CD14-positive monocyte (primary cell): ENCODE data around the gene IMPACT. TPM values are rescaled to one million over a fixed set of nuclear protein-coding genes. Genes with fewer than 3 reads are reported as not detected.

Experiments
- DNase-seq, 3 donors: peaks; one replicate each; pipeline ENCODE4 v3.0.0-alpha.2; 2011 to 2022
- H2AFZ ChIP-seq: 2 replicates; pipeline ENCODE4 v1.6.0; 2012; ENCODE audit warnings: mild to moderate bottlenecking, low read depth, low read length, inconsistent platforms; ENCODE audit not compliant: insufficient read depth, poor library complexity, severe bottlenecking
- H3K27ac ChIP-seq, 2 donors: 1 replicate in 1 of 2; 2 replicates in 1 of 2; pipeline ENCODE4 v1.5.1; 2012 to 2013; ENCODE audit warnings: low read length in 2 of 2, control low read depth in 1 of 2, inconsistent platforms in 1 of 2, low read depth in 1 of 2, mild to moderate bottlenecking in 1 of 2
- H3K27me3 ChIP-seq, 2 donors: one replicate each; pipeline versions ENCODE4 v1.6.0 to v1.6.1; 2011 to 2013; ENCODE audit warnings: low read length in 2 of 2; ENCODE audit not compliant: control insufficient read depth in 2 of 2, insufficient read depth in 2 of 2
- H3K36me3 ChIP-seq, 2 donors: replicated peaks in 1 of 2; 1 replicate in 1 of 2; 2 replicates in 1 of 2; pipeline versions ENCODE4 v1.5.1 to v1.6.1; 2012 to 2013; ENCODE audit warnings: low read length in 2 of 2, control low read depth in 1 of 2, inconsistent platforms in 1 of 2, mild to moderate bottlenecking in 1 of 2; ENCODE audit not compliant: insufficient read depth in 2 of 2, control insufficient read depth in 1 of 2
- H3K4me1 ChIP-seq, 2 donors: 1 replicate in 1 of 2; 2 replicates in 1 of 2; pipeline versions ENCODE4 v1.5.1 to v1.6.1; 2012 to 2013; ENCODE audit warnings: low read length in 2 of 2, control low read depth in 1 of 2, inconsistent platforms in 1 of 2, mild to moderate bottlenecking in 1 of 2, moderate library complexity in 1 of 2; ENCODE audit not compliant: insufficient read depth in 2 of 2, control insufficient read depth in 1 of 2
- H3K4me2 ChIP-seq: replicated peaks from 2 replicates; pipeline ENCODE3; 2012; ENCODE audit warnings: low read length, moderate library complexity, mild to moderate bottlenecking; ENCODE audit not compliant: poor library complexity, severe bottlenecking; ENCODE audit errors: extremely low read depth
- H3K4me3 ChIP-seq, 3 experiments: fragments of 200-600 bp in 1 of 3; sonication (generic) in 1 of 3; replicated peaks in 1 of 3; 1 replicate in 2 of 3; 2 replicates in 1 of 3; pipeline ENCODE4 v1.5.1; 2011 to 2013; ENCODE audit warnings: low read length in 3 of 3, mild to moderate bottlenecking in 3 of 3, control low read depth in 2 of 3, low read depth in 2 of 3, inconsistent platforms in 1 of 3, moderate library complexity in 1 of 3
- H3K79me2 ChIP-seq: 2 replicates; pipeline ENCODE4 v1.6.0; 2012; ENCODE audit warnings: mild to moderate bottlenecking, control low read depth, inconsistent platforms, low read length, moderate library complexity; ENCODE audit not compliant: insufficient read depth
- H3K9ac ChIP-seq: 2 replicates; pipeline ENCODE4 v1.6.0; 2017; ENCODE audit warnings: low read length, mild to moderate bottlenecking; ENCODE audit not compliant: insufficient read depth, poor library complexity, severe bottlenecking
- H3K9me3 ChIP-seq, 2 donors: replicated peaks in 1 of 2; 1 replicate in 1 of 2; 2 replicates in 1 of 2; pipeline versions ENCODE4 v1.5.1 to v1.6.1; 2012 to 2013; ENCODE audit warnings: low read length in 2 of 2, control low read depth in 1 of 2; ENCODE audit not compliant: control insufficient read depth in 1 of 2, insufficient read depth in 1 of 2
- H4K20me1 ChIP-seq: 2 replicates; pipeline ENCODE4 v1.6.0; 2012; ENCODE audit warnings: mild to moderate bottlenecking, low read length, control low read depth, moderate library complexity; ENCODE audit not compliant: insufficient read depth
- H3K27ac Mint-ChIP-seq, 7 donors: one replicate each; pipeline ENCODE4 v1.8.0; 2020; ENCODE audit warnings: mild to moderate bottlenecking in 7 of 7, mixed read lengths in 7 of 7, moderate library complexity in 6 of 7, inconsistent platforms in 2 of 7
- H3K27me3 Mint-ChIP-seq, 3 donors: one replicate each; pipeline ENCODE4 v1.8.0; 2021 to 2022; ENCODE audit warnings: low read depth in 3 of 3, mild to moderate bottlenecking in 3 of 3, mixed read lengths in 3 of 3, moderate library complexity in 3 of 3, inconsistent platforms in 1 of 3
- H3K36me3 Mint-ChIP-seq, 2 donors: one replicate each; pipeline ENCODE4 v1.8.0; 2020; ENCODE audit warnings: mixed read lengths in 2 of 2, inconsistent platforms in 1 of 2, mild to moderate bottlenecking in 1 of 2
- H3K4me1 Mint-ChIP-seq: one replicate; pipeline ENCODE4 v1.8.0; 2020; ENCODE audit warnings: mild to moderate bottlenecking, mixed read lengths
- H3K4me3 Mint-ChIP-seq, 2 donors: one replicate each; pipeline ENCODE4 v1.8.0; 2020; ENCODE audit warnings: mild to moderate bottlenecking in 2 of 2, mixed read lengths in 2 of 2, moderate library complexity in 1 of 2
- H3K9me3 Mint-ChIP-seq, 7 donors: one replicate each; pipeline ENCODE4 v1.8.0; 2020 to 2022; ENCODE audit warnings: mixed read lengths in 7 of 7, mild to moderate bottlenecking in 6 of 7, moderate library complexity in 6 of 7, inconsistent platforms in 2 of 7
- WGBS: methylation state at CpG from one replicate; pipeline ENCODE4 v1.1.5; 2013; ENCODE audit warnings: missing lambda C conversion rate; ENCODE audit not compliant: insufficient coverage; 5-methylcytosine and 5-hydroxymethylcytosine counted together
- intact Hi-C, 2 donors: fragments of 100-400 bp; cut with micrococcal nuclease; formaldehyde crosslinking; loops; one replicate each; pipeline versions ENCODE4 v1.15.0 to v1.15.1; 2023
- polyA plus RNA-seq, 3 donors: library from polyadenylated mRNA; depleted of rRNA in 1 of 3; unstranded in 2 of 3; stranded (reverse) in 1 of 3; fragments of 300-500 nt in 2 of 3; fragments of >200 nt in 1 of 3; fragmentation: Illumina TruSeq in 2 of 3; gene quantifications; 1 replicate in 2 of 3; 2 replicates in 1 of 3; pipeline ENCODE4 v1.2.3, GENCODE V29; 2012 to 2021
- TF ChIP-seq, protein P1 (sequence below): fragments of 200-600 bp; IDR thresholded peaks from one replicate; pipeline ENCODE4 v1.8.0; 2022; ENCODE audit warnings: antibody characterized with exemption, mild to moderate bottlenecking

Gene IMPACT
- polyA plus RNA-seq, 3 donors, result 8.9 to 19.7 (median 15.8) TPM

DNA sequence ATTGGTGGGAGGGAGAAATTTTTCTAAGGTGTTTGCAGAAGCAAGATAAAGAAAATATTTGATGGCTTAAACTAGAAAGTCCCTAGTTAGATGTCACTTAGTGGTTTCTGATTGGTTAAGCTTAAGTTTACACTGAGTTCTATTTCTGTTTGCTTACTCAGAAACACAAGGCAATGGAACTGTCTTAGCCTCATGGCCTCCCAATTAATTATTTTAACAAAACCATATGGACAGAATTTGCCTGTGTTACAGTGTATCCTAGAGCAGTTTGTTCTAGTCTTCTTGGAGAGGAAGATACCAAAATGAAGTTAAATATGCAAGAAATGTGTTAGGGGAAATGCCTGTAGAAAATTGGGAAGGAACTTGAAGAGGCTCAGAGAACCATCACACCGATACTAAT is 4.6 kb upstream of the IMPACT start:
- H3K4me1 ChIP-seq, result peaks cover 3 to 10% of the 10 kb centered on the region in 2 donors
- Mint-ChIP-seq H3K27ac (no peak overlapping the region), H3K27me3 (peaks cover 11 to 14% (median 12%) of the 10 kb centered on the region in 3 donors), H3K9me3 (peaks cover 0 to 11% (median 5%) of the 10 kb centered on the region in 7 donors), H3K4me1 (peaks cover 3% of the 10 kb centered on the region), H3K4me3 (no peak overlapping the region), H3K36me3 (peaks cover 0 to 8% of the 10 kb centered on the region in 2 donors)
- H2AFZ ChIP-seq, result no peak overlapping the region
- no peak overlapping the region for H3K27ac ChIP-seq
- intact Hi-C loops, result no loop called here
- H3K4me2 ChIP-seq, result no peak overlapping the region
- peaks cover 3% of the 10 kb centered on the region for H3K79me2 ChIP-seq
- no peaks in the 10 kb centered on the region for H4K20me1 ChIP-seq
- WGBS, result 0% methylated on average over 1 of the region's 1 CpG
- no peaks in the 10 kb centered on the region for H3K9me3 ChIP-seq
- no peak overlapping the region for H3K9ac ChIP-seq
- TF ChIP-seq, protein P1, sequence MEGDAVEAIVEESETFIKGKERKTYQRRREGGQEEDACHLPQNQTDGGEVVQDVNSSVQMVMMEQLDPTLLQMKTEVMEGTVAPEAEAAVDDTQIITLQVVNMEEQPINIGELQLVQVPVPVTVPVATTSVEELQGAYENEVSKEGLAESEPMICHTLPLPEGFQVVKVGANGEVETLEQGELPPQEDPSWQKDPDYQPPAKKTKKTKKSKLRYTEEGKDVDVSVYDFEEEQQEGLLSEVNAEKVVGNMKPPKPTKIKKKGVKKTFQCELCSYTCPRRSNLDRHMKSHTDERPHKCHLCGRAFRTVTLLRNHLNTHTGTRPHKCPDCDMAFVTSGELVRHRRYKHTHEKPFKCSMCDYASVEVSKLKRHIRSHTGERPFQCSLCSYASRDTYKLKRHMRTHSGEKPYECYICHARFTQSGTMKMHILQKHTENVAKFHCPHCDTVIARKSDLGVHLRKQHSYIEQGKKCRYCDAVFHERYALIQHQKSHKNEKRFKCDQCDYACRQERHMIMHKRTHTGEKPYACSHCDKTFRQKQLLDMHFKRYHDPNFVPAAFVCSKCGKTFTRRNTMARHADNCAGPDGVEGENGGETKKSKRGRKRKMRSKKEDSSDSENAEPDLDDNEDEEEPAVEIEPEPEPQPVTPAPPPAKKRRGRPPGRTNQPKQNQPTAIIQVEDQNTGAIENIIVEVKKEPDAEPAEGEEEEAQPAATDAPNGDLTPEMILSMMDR, result no peak
- no peak overlapping the region for H3K4me3 ChIP-seq
- H3K36me3 ChIP-seq, result no peaks in the 10 kb centered on the region
- no peak for DNase-seq
- H3K27me3 ChIP-seq, result peaks cover 2 to 11% of the 10 kb centered on the region in 2 donors

DNA sequence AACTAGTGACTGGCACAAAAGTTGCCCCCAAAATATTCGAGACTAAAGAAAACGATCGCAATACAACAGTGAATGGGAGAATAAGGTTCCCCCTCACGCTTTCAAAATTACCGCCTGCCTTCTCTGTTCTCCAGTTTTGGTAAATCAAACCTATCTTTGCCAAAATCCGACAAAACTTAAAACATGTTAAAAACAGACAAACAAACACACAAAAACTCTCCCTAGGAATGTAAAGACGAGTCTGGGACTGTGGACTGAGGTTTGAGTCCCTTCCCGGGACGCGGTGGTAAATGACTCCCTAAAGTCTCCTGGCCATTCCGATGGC is 435 bp upstream of the IMPACT start:
- H3K27ac ChIP-seq, result peak overlapping the region in 1 of 2 donors; percentile 90
- H3K9me3 ChIP-seq, result no peaks in the 10 kb centered on the region
- H3K4me2 ChIP-seq, result peak overlapping the region; percentile 85
- peak overlapping the region; percentile 92 for H3K9ac ChIP-seq
- TF ChIP-seq, protein P1, result no peak
- Mint-ChIP-seq H3K36me3 (peaks cover 10 to 13% of the 10 kb centered on the region in 2 donors), H3K9me3 (peaks cover 0 to 12% (median 5%) of the 10 kb centered on the region in 7 donors), H3K27ac (peak overlapping the region in 6 of 7 donors; percentile 9 to 92 (median 86)), H3K4me3 (peak overlapping the region; percentile 90 to 95), H3K4me1 (peaks cover 16% of the 10 kb centered on the region), H3K27me3 (peaks cover 6 to 12% (median 7%) of the 10 kb centered on the region in 3 donors)
- peak overlapping the region; percentile 100 for H2AFZ ChIP-seq
- intact Hi-C loops, result no loop called here
- no peaks in the 10 kb centered on the region for H4K20me1 ChIP-seq
- peaks cover 11 to 20% of the 10 kb centered on the region in 2 donors for H3K4me1 ChIP-seq
- peaks cover 2 to 11% of the 10 kb centered on the region in 2 donors for H3K27me3 ChIP-seq
- H3K36me3 ChIP-seq, result peaks cover 3 to 6% of the 10 kb centered on the region in 2 donors
- peaks cover 12% of the 10 kb centered on the region for H3K79me2 ChIP-seq
- H3K4me3 ChIP-seq, result peak overlapping the region; percentile 83 to 97 (median 88)
- no peak for DNase-seq
- 4% methylated on average over 4 of the region's 11 CpGs for WGBS
